HepG2 (cell line): ENCODE measurements around the gene DICER1. TPM values are rescaled to one million over a fixed set of nuclear protein-coding genes. Genes with fewer than 3 reads are reported as not detected.

Experiments
- ATAC-seq: fragments of 200-7000 bp; cut with Tn5 transposase; 3 replicates; pipeline ENCODE4 v1.9.1; 2020; ENCODE audit warnings: mild to moderate bottlenecking, moderate library complexity
- BruUV-seq: library from RNA; stranded (reverse); fragments of 400-500 nt; replicated peaks from 2 replicates; lab custom pipeline; 2021; lab: Mats Ljungman, UMichigan
- CTCF ChIA-PET: fragments of 300-600 bp; formaldehyde crosslinking; extraction: SDS; loops from one replicate; lab custom pipeline; 2021; ENCODE audit warnings: low total read pairs, inconsistent platforms, low intra/inter-chr PET ratio; lab: Yijun Ruan, JAX
- POLR2A ChIA-PET: fragments of 350-600 bp; sonication (Branson Sonifier 250); formaldehyde crosslinking; loops from one replicate; lab custom pipeline; 2020; ENCODE audit warnings: antibody characterized with exemption, inconsistent platforms; lab: Yijun Ruan, JAX
- DNase-seq: peaks from one replicate; pipeline ENCODE4 v3.0.0-alpha.2; 2015; ENCODE audit warnings: low spot score
- FAIRE-seq: peaks from 3 replicates; lab custom pipeline; 2011; peaks lifted over from hg19 to GRCh38; lab: Jason Lieb, UNC
- H2AFZ ChIP-seq: one replicate; pipeline ENCODE4 v1.6.1; 2011; ENCODE audit warnings: low read length, inconsistent platforms
- H3K27ac ChIP-seq: fragments of 300-600 bp; 3 replicates; pipeline ENCODE4 v1.8.0; 2011; ENCODE audit warnings: mixed run types, mild to moderate bottlenecking, mixed read lengths, low read length, inconsistent platforms; ENCODE audit not compliant: insufficient read depth; ENCODE audit errors: extremely low read length
- H3K27me3 ChIP-seq, 2 experiments: fragments of 200-600 bp in 1 of 2; 2 replicates in 1 of 2; 3 replicates in 1 of 2; pipeline versions ENCODE4 v1.6.0 to v1.8.0; 2011; ENCODE audit warnings: low read length in 2 of 2, mild to moderate bottlenecking in 2 of 2, moderate library complexity in 2 of 2, inconsistent platforms in 1 of 2; ENCODE audit not compliant: insufficient read depth in 2 of 2, control insufficient read depth in 1 of 2
- H3K36me3 ChIP-seq, 2 experiments: fragments of 200-600 bp in 1 of 2; replicated peaks in 1 of 2; 2 replicates in 1 of 2; 3 replicates in 1 of 2; pipeline versions ENCODE4 v1.5.1 to v1.8.0; 2011; ENCODE audit warnings: low read length in 2 of 2, inconsistent platforms in 1 of 2; ENCODE audit not compliant: insufficient read depth in 2 of 2, control insufficient read depth in 1 of 2
- H3K4me1 ChIP-seq: 2 replicates; pipeline ENCODE4 v1.5.1; 2012; ENCODE audit warnings: low read length, inconsistent platforms; ENCODE audit not compliant: insufficient read depth
- H3K4me2 ChIP-seq: 2 replicates; pipeline ENCODE4 v1.6.0; 2011; ENCODE audit warnings: low read depth, low read length, inconsistent platforms
- H3K4me3 ChIP-seq, 3 experiments: fragments of 200-600 bp in 1 of 3; sonication (generic), shearing (Covaris generic) in 1 of 3; replicated peaks in 1 of 3; 2 replicates each; pipeline ENCODE4 v1.5.1; 2011 to 2016; ENCODE audit warnings: low read length in 3 of 3, inconsistent platforms in 2 of 3, low read depth in 2 of 3, mild to moderate bottlenecking in 2 of 3, control low read depth in 1 of 3, mixed read lengths in 1 of 3; ENCODE audit not compliant: insufficient read depth in 1 of 3
- H3K79me2 ChIP-seq: one replicate; pipeline ENCODE4 v1.6.1; 2011; ENCODE audit warnings: low read length, inconsistent platforms; ENCODE audit not compliant: insufficient read depth
- H3K9ac ChIP-seq: 2 replicates; pipeline ENCODE4 v1.6.0; 2011; ENCODE audit warnings: mild to moderate bottlenecking, low read depth, low read length, inconsistent platforms; ENCODE audit not compliant: insufficient read depth
- H3K9me3 ChIP-seq: 2 replicates; pipeline ENCODE4 v1.5.1; 2012; ENCODE audit warnings: mild to moderate bottlenecking, low read length
- H4K20me1 ChIP-seq: 2 replicates; pipeline ENCODE4 v1.6.0; 2011; ENCODE audit warnings: inconsistent platforms, mild to moderate bottlenecking, low read length, moderate library complexity; ENCODE audit not compliant: insufficient read depth
- CCAR2 ChIP-seq: fragments of 200-400 bp; formaldehyde crosslinking; optimal IDR thresholded peaks from 2 replicates; pipeline ENCODE3; 2018; ENCODE audit warnings: low read depth, mild to moderate bottlenecking, low read length, moderate library complexity
- MED8 ChIP-seq: sonication (generic); formaldehyde crosslinking; IDR thresholded peaks from 2 replicates; pipeline ENCODE4 v1.8.1; 2023; ENCODE audit warnings: mild to moderate bottlenecking, missing genetic modification reagents; ENCODE audit not compliant: insufficient replicate concordance
- ZFP36 ChIP-seq: fragments of 150-350 bp; IDR thresholded peaks from 2 replicates; pipeline ENCODE4 v1.6.1; 2018; ENCODE audit warnings: borderline replicate concordance, low read length, low read depth; ENCODE audit not compliant: partially characterized antibody
- ZKSCAN5 ChIP-seq: sonication (generic); formaldehyde crosslinking; IDR thresholded peaks from 2 replicates; pipeline ENCODE4 v1.5.1; 2020; ENCODE audit warnings: mild to moderate bottlenecking, missing genetic modification reagents
- ZMAT3 ChIP-seq: sonication (generic); formaldehyde crosslinking; conservative IDR thresholded peaks from 2 replicates; pipeline ENCODE4 v1.7.0; 2021; ENCODE audit warnings: missing genetic modification reagents
- ZNF44 ChIP-seq: sonication (generic); formaldehyde crosslinking; IDR thresholded peaks from 2 replicates; pipeline ENCODE4 v1.5.1; 2020; ENCODE audit warnings: mild to moderate bottlenecking, missing genetic modification reagents
- ZNF567 ChIP-seq: sonication (generic); formaldehyde crosslinking; IDR thresholded peaks from 2 replicates; pipeline ENCODE4 v1.8.1; 2023; ENCODE audit warnings: mild to moderate bottlenecking, missing genetic modification reagents, borderline replicate concordance
- WGBS: methylation state at CpG from one replicate; pipeline ENCODE4 v1.1.6; 2017; ENCODE audit warnings: low lambda C conversion rate; 5-methylcytosine and 5-hydroxymethylcytosine counted together
- in situ Hi-C: cut with HindIII; loops from 2 replicates; pipeline ENCODE4 v1.10.0; 2017; ENCODE audit warnings: low pct_unique_long_range_greater_than_20kb; ENCODE audit not compliant: extremely low pct_ligation_motif_present
- intact Hi-C: fragments of 100-400 bp; cut with micrococcal nuclease; formaldehyde crosslinking; loops from one replicate; pipeline ENCODE4 v1.10.0; 2022; ENCODE audit not compliant: unreplicated experiment
- polyA plus RNA-seq, 8 experiments: library from polyadenylated mRNA; depleted of rRNA in 3 of 8; stranded (reverse) in 7 of 8; unstranded in 1 of 8; fragments of >200 nt; fragmentation: Illumina TruSeq in 4 of 8; extraction: Trizol in 4 of 8; gene quantifications; 2 replicates each; pipeline versions ENCODE4 v1.2.1 to v1.2.3, GENCODE V29; 2011 to 2016; ENCODE audit warnings: low read depth in 4 of 8, missing spikeins in 1 of 8, mixed read lengths in 1 of 8; ENCODE audit not compliant: insufficient read depth in 1 of 8
- total RNA-seq, 5 experiments: library from RNA; depleted of rRNA; stranded (reverse); fragments of >200 nt; fragmentation: Illumina TruSeq; extraction: Trizol; gene quantifications; 2 replicates each; pipeline ENCODE4 v1.2.3, GENCODE V29; 2016; ENCODE audit warnings: low read depth in 1 of 5
- TF ChIP-seq, protein P1 (sequence below): sonication (generic); formaldehyde crosslinking; IDR thresholded peaks from 2 replicates; pipeline ENCODE4 v1.9.0; 2021; ENCODE audit warnings: missing genetic modification reagents, mild to moderate bottlenecking, borderline replicate concordance
- TF ChIP-seq, protein P2 (sequence below): sonication (generic); formaldehyde crosslinking; IDR thresholded peaks from 2 replicates; pipeline ENCODE4 v1.4.0; 2020; ENCODE audit warnings: missing genetic modification reagents, mild to moderate bottlenecking, borderline replicate concordance
- TF ChIP-seq, protein P3 (sequence below): sonication (generic); formaldehyde crosslinking; IDR thresholded peaks from 2 replicates; pipeline ENCODE4 v1.4.0; 2020; ENCODE audit warnings: missing genetic modification reagents

Gene DICER1
- total and polyA plus RNA-seq, 2 of the 13 experiments (the other 11 are each of a cell fraction or from before 2014, with no cell fraction given): 31.8 to 61.9 TPM

DNA sequence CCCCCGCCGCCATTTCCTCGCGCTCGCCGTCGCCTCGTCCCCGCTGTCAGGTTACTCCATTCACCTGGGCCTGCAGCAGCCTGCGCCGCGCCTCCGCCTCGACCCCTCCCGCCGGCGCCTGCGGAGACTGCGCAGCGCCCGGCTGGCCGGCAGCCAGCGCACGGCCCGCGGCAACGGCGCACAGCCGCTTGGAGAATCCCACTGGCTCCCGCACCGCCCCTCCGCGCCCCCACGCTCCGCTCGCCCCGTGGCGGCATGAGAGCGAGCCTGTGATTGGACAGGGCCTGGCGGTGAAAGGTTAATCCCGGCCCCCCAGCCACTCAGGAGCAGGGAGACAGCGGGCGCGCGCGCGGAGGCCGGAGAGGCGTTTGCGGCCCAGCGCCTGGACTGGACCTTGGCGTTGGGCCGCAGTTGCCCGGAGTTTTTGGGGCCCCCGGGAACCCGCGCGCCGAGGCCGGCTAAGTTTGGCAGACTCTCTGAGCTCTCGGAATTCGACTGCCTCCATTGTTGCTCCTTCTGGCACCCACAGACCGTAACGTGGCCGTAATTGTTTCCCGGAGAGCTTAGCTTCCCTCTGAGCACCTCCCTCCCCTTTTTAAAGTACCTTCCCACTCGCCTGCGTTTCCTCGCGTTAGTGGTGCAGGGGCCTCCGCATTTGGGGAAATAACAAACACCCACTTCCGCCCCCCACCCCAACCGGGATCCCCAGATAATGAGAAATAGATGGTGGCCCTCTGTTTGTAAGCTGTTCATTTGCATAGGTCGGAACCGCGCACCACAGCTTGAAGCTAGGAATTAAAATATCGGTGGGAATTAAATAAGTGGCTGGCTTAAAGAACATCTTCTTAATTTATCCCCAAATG is at the start of gene DICER1 (continued):
- no peak for TF ChIP-seq MED8 (CRISPR knock-in tag)
- TF ChIP-seq, protein P1, sequence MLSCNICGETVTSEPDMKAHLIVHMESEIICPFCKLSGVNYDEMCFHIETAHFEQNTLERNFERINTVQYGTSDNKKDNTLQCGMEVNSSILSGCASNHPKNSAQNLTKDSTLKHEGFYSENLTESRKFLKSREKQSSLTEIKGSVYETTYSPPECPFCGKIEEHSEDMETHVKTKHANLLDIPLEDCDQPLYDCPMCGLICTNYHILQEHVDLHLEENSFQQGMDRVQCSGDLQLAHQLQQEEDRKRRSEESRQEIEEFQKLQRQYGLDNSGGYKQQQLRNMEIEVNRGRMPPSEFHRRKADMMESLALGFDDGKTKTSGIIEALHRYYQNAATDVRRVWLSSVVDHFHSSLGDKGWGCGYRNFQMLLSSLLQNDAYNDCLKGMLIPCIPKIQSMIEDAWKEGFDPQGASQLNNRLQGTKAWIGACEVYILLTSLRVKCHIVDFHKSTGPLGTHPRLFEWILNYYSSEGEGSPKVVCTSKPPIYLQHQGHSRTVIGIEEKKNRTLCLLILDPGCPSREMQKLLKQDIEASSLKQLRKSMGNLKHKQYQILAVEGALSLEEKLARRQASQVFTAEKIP (CRISPR knock-in tag): no peak
- TF ChIP-seq, all 625 proteins: peak for 202

DNA sequence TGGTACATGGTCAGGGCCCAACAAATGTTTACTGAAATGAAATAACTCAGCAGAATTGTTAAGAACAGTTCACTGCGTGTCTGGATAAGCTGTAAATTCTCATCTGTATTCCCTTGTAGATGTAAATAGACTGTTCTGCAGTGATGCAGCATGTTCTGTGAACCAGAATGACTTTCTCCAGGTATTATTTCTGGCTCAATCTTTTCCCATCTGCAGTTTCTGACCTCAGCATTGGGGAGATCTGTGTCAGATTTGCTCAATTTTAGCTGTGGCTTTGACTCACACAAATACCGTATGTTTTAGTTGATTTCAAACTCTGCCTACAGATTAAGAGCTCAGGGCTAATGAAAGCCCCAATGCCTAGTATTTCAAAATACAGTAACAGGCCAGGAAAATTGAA is 49.2 kb upstream of the DICER1 start:
- CTCF ChIA-PET: no interaction called here
- peaks cover 10% of the 10 kb centered on the region for H3K4me1 ChIP-seq
- ATAC-seq (no peak), DNase-seq (no peak), FAIRE-seq (no peak)
- H3K27me3 ChIP-seq: no peaks in the 10 kb centered on the region
- in situ Hi-C loops (no loop called here), intact Hi-C loops (no loop called here)
- H3K27ac ChIP-seq: no peak overlapping the region
- H3K36me3 ChIP-seq: peaks cover 1 to 30% of the 10 kb centered on the region in 2 experiments; a peak in 3 of 5 replicates
- H3K4me3 ChIP-seq: no peak overlapping the region
- no peak for TF ChIP-seq ZNF567 (CRISPR knock-in tag)
- no peak for TF ChIP-seq ZMAT3
- TF ChIP-seq, protein P2, sequence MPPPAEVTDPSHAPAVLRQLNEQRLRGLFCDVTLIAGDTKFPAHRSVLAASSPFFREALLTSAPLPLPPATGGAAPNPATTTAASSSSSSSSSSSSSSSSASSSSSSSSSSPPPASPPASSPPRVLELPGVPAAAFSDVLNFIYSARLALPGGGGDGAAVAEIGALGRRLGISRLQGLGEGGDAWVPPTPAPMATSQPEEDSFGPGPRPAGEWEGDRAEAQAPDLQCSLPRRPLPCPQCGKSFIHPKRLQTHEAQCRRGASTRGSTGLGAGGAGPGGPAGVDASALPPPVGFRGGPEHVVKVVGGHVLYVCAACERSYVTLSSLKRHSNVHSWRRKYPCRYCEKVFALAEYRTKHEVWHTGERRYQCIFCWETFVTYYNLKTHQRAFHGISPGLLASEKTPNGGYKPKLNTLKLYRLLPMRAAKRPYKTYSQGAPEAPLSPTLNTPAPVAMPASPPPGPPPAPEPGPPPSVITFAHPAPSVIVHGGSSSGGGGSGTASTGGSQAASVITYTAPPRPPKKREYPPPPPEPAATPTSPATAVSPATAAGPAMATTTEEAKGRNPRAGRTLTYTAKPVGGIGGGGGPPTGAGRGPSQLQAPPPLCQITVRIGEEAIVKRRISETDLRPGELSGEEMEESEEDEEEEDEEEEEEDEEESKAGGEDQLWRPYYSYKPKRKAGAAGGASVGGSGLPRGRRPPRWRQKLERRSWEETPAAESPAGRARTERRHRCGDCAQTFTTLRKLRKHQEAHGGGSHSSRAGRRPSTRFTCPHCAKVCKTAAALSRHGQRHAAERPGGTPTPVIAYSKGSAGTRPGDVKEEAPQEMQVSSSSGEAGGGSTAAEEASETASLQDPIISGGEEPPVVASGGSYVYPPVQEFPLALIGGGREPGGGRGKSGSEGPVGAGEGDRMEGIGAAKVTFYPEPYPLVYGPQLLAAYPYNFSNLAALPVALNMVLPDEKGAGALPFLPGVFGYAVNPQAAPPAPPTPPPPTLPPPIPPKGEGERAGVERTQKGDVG (CRISPR knock-in tag): no peak
- no peak for TF ChIP-seq CCAR2
- TF ChIP-seq, protein P3, sequence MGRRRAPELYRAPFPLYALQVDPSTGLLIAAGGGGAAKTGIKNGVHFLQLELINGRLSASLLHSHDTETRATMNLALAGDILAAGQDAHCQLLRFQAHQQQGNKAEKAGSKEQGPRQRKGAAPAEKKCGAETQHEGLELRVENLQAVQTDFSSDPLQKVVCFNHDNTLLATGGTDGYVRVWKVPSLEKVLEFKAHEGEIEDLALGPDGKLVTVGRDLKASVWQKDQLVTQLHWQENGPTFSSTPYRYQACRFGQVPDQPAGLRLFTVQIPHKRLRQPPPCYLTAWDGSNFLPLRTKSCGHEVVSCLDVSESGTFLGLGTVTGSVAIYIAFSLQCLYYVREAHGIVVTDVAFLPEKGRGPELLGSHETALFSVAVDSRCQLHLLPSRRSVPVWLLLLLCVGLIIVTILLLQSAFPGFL (CRISPR knock-in tag): no peak
- no peak for TF ChIP-seq ZFP36
- TF ChIP-seq ZKSCAN5 (CRISPR knock-in tag): no peak
- TF ChIP-seq ZNF44 (CRISPR knock-in tag): no peak
- TF ChIP-seq, all 625 proteins: peak for 0
- H2AFZ ChIP-seq: no peak overlapping the region
- POLR2A ChIA-PET: no interaction called here
- no peak overlapping the region for H3K9ac ChIP-seq
- 98% methylated on average over 2 of the region's 2 CpGs for WGBS
- no peaks in the 10 kb centered on the region for H3K79me2 ChIP-seq
- no peak overlapping the region for H3K4me2 ChIP-seq
- no peaks in the 10 kb centered on the region for H3K9me3 ChIP-seq
- no TSS peak for BruUV-seq
- no peaks in the 10 kb centered on the region for H4K20me1 ChIP-seq
